Activated T-helper 1 cell treated with anti-CD3 and anti-CD28 coated beads, Interleukin-12 subunit alpha, Interleukin-12 subunit beta, Interleukin-2, Interleukin-4 antibody, amounts not matched to agents 30 ng/mL and 10 ng/mL and 1 ng/mL, durations not matched to agents 14 hours and 24 hours and 36 hours (primary cell): ENCODE measurements around the gene ARL3. TPM values are rescaled to one million over a fixed set of nuclear protein-coding genes. Genes with fewer than 3 reads are reported as not detected.
A peak's percentile ranks its signal among the peaks of the same experiment; 100 is the strongest.

ENCODE experiments used
- DNase-seq: peaks from one replicate; pipeline ENCODE4 v3.0.0; 2021; ENCODE audit warnings: low spot score
- H3K27ac Mint-ChIP-seq: one replicate; pipeline ENCODE4 v1.8.0; 2021; ENCODE audit warnings: mild to moderate bottlenecking, mixed read lengths
- H3K27me3 Mint-ChIP-seq: one replicate; pipeline ENCODE4 v1.8.0; 2022; ENCODE audit warnings: mild to moderate bottlenecking, moderate library complexity, mixed read lengths; ENCODE audit not compliant: insufficient read depth
- H3K36me3 Mint-ChIP-seq: one replicate; pipeline ENCODE4 v1.8.0; 2021; ENCODE audit warnings: low read depth, mixed read lengths
- H3K4me1 Mint-ChIP-seq: one replicate; pipeline ENCODE4 v1.8.0; 2021; ENCODE audit warnings: low read depth, mixed read lengths
- H3K4me3 Mint-ChIP-seq: one replicate; pipeline ENCODE4 v1.8.0; 2021; ENCODE audit warnings: mild to moderate bottlenecking, moderate library complexity, mixed read lengths
- H3K9me3 Mint-ChIP-seq: one replicate; pipeline ENCODE4 v1.8.0; 2021; ENCODE audit warnings: mixed read lengths
- intact Hi-C: fragments of 100-400 bp; cut with micrococcal nuclease; formaldehyde crosslinking; loops from one replicate; pipeline ENCODE4 v1.15.1; 2024
- total RNA-seq: library from RNA; stranded (reverse); gene quantifications from 2 replicates; pipeline ENCODE4 v1.2.3, GENCODE V29; 2022

ARL3 gene
- total RNA-seq, 1 donor from 2014 or later: 6.6 TPM

GRCh38 chr10:102648889-102649796 is 65.1 kb downstream of the ARL3 start:
- intact Hi-C loops: loop anchor here (5.0 kb wide), 1 partner anchor 543 kb away; the partner anchor contains the start of gene NT5C2

GRCh38 chr10:102648269-102648888 is 65.8 kb downstream of the ARL3 start:
- Mint-ChIP-seq H3K4me1 (peaks cover 68% of the 10 kb centered on the region), H3K4me3 (peak overlapping the region; percentile 91), H3K36me3 (peaks cover 34% of the 10 kb centered on the region), H3K9me3 (no peaks in the 10 kb centered on the region), H3K27ac (peak overlapping the region; percentile 82), H3K27me3 (no peaks in the 10 kb centered on the region)
- no peak for DNase-seq
- intact Hi-C loops: loop anchor here (5.0 kb wide), 1 partner anchor 544 kb away; the partner anchor contains the start of gene NT5C2

More at GRCh38 chr10:102648889-102649796, 65.1 kb downstream of the ARL3 start:
- H3K36me3 Mint-ChIP-seq: peaks cover 39% of the 10 kb centered on the region
- no peaks in the 10 kb centered on the region for H3K9me3 Mint-ChIP-seq
- no peak for DNase-seq
- peak overlapping the region; percentile 82 for H3K27ac Mint-ChIP-seq
- peaks cover 73% of the 10 kb centered on the region for H3K4me1 Mint-ChIP-seq
- no peaks in the 10 kb centered on the region for H3K27me3 Mint-ChIP-seq
- H3K4me3 Mint-ChIP-seq: peak overlapping the region; percentile 91

- Mint-ChIP-seq H3K27ac (peak overlapping the region; percentile 95), H3K9me3 (no peaks in the 10 kb centered on the region), H3K27me3 (no peaks in the 10 kb centered on the region), H3K36me3 (peaks cover 28% of the 10 kb centered on the region), H3K4me1 (peaks cover 61% of the 10 kb centered on the region), H3K4me3 (peak overlapping the region; percentile 91)
- intact Hi-C loops: loop anchor here (5.0 kb wide), 1 partner anchor 545 kb away; the partner anchor contains the start of gene NT5C2
- no peak for DNase-seq
These were observed 66.5 kb downstream of the ARL3 start for GRCh38 chr10:102647443-102648268.

GRCh38 chr10:102646610-102647442 is 67.4 kb downstream of the ARL3 start:
- Mint-ChIP-seq H3K4me1 (peaks cover 55% of the 10 kb centered on the region), H3K27me3 (no peaks in the 10 kb centered on the region)

GRCh38 chr10:102645741-102646609 is 68.2 kb downstream of the ARL3 start:
- Mint-ChIP-seq H3K36me3 (peaks cover 25% of the 10 kb centered on the region), H3K27ac (peak overlapping the region; percentile 95), H3K4me1 (peaks cover 51% of the 10 kb centered on the region)

More at GRCh38 chr10:102646610-102647442, 67.4 kb downstream of the ARL3 start:
- no peaks in the 10 kb centered on the region for H3K9me3 Mint-ChIP-seq
- intact Hi-C loops: loop anchor here (1.0 to 5.0 kb wide), 7 partner anchors 14 to 545 kb away; partner anchors contain the start of genes ACTR1A, ARL3, CNNM2 and NT5C2
- H3K36me3 Mint-ChIP-seq: peaks cover 25% of the 10 kb centered on the region
- H3K27ac Mint-ChIP-seq: peak overlapping the region; percentile 95
- H3K4me3 Mint-ChIP-seq: peak overlapping the region; percentile 91
- DNase-seq: peak; percentile 28

GRCh38 chr10:102645388-102645740 is 68.8 kb downstream of the ARL3 start:
- peak; percentile 17 for DNase-seq
- no peaks in the 10 kb centered on the region for H3K9me3 Mint-ChIP-seq
- peaks cover 25% of the 10 kb centered on the region for H3K36me3 Mint-ChIP-seq
- H3K4me1 Mint-ChIP-seq: peaks cover 45% of the 10 kb centered on the region
- peak overlapping the region; percentile 91 for H3K4me3 Mint-ChIP-seq
- H3K27me3 Mint-ChIP-seq: no peaks in the 10 kb centered on the region
- peak overlapping the region; percentile 95 for H3K27ac Mint-ChIP-seq
- intact Hi-C loops: loop anchor here (5.0 kb wide), 1 partner anchor 547 kb away; the partner anchor contains the start of gene NT5C2

More at GRCh38 chr10:102645741-102646609, 68.2 kb downstream of the ARL3 start:
- intact Hi-C loops: loop anchor here (1.0 to 5.0 kb wide), 7 partner anchors 15 to 546 kb away; partner anchors contain the start of genes ACTR1A, ARL3, CNNM2 and NT5C2
- DNase-seq: peak; percentile 63
- Mint-ChIP-seq H3K4me3 (peak overlapping the region; percentile 91), H3K27me3 (no peaks in the 10 kb centered on the region), H3K9me3 (no peaks in the 10 kb centered on the region)

- peaks cover 42% of the 10 kb centered on the region for H3K4me1 Mint-ChIP-seq
These were observed 69.4 kb downstream of the ARL3 start for GRCh38 chr10:102644646-102645387.

GRCh38 chr10:102644066-102644645 is 70.0 kb downstream of the ARL3 start, which contains the start of gene TRIM8:
TSS of gene TRIM8 (plus strand) at chr10:102644479. CDS start at chr10:102644618, 139 bp downstream.
- peak; percentile 53 for DNase-seq
- intact Hi-C loops: loop anchor here (5.0 kb wide), 1 partner anchor 512 kb away; the partner anchor contains the start of gene PPRC1
- peaks cover 25% of the 10 kb centered on the region for H3K36me3 Mint-ChIP-seq
- H3K27me3 Mint-ChIP-seq: no peaks in the 10 kb centered on the region
- H3K9me3 Mint-ChIP-seq: no peaks in the 10 kb centered on the region
- peak within 1 kb of the TSS; percentile 91 for H3K4me3 Mint-ChIP-seq
- H3K4me1 Mint-ChIP-seq: peaks cover 36% of the 10 kb centered on the region
- peak within 1 kb of the TSS; percentile 95 for H3K27ac Mint-ChIP-seq

More at GRCh38 chr10:102644646-102645387, 69.4 kb downstream of the ARL3 start:
- Mint-ChIP-seq H3K27me3 (no peaks in the 10 kb centered on the region), H3K4me3 (peak overlapping the region; percentile 91), H3K9me3 (no peaks in the 10 kb centered on the region), H3K27ac (peak overlapping the region; percentile 95), H3K36me3 (peaks cover 25% of the 10 kb centered on the region)
- peak; percentile 70 for DNase-seq
- intact Hi-C loops: loop anchor here (5.0 kb wide), 2 partner anchors 513 to 547 kb away; partner anchors contain the start of genes NT5C2 and PPRC1

GRCh38 chr10:102643336-102644065 is 70.7 kb downstream of the ARL3 start:
- peak overlapping the region; percentile 91 for H3K27ac Mint-ChIP-seq

More at GRCh38 chr10:102643336-102644065, 70.7 kb downstream of the ARL3 start:
- H3K4me1 Mint-ChIP-seq: peaks cover 29% of the 10 kb centered on the region
- no peaks in the 10 kb centered on the region for H3K9me3 Mint-ChIP-seq
- peaks cover 21% of the 10 kb centered on the region for H3K36me3 Mint-ChIP-seq
- peak overlapping the region; percentile 90 for H3K4me3 Mint-ChIP-seq
- no peaks in the 10 kb centered on the region for H3K27me3 Mint-ChIP-seq
- no peak for DNase-seq
- intact Hi-C loops: loop anchor here (1.0 to 5.0 kb wide), 5 partner anchors 195 to 825 kb away; partner anchors contain the start of genes BORCS7, GBF1, OGA and PPRC1
